B cell (primary cell): ENCODE results near the gene PRKN. TPM values are rescaled to one million over a fixed set of nuclear protein-coding genes. Genes with fewer than 3 reads are reported as not detected.

Experiments used
- ATAC-seq: fragments of 200-7000 bp; cut with Tn5 transposase; one replicate; pipeline ENCODE4 v1.10.0; 2021; ENCODE audit warnings: low read depth, mild to moderate bottlenecking, moderate number of reproducible peaks, moderate library complexity
- CTCF ChIA-PET: fragments of 350-600 bp; sonication (Branson Sonifier 250); formaldehyde crosslinking; loops from one replicate; lab custom pipeline; 2021; ENCODE audit warnings: antibody characterized with exemption, inconsistent platforms; lab: Charles Lee
- POLR2A ChIA-PET: fragments of 350-600 bp; sonication (Branson Sonifier 250); formaldehyde crosslinking; loops from one replicate; lab custom pipeline; 2021; ENCODE audit warnings: antibody characterized with exemption; lab: Charles Lee
- DNase-seq: peaks from one replicate; pipeline ENCODE4 v3.0.0; 2013
- H2AFZ ChIP-seq: 2 replicates; pipeline ENCODE4 v1.6.1; 2012; ENCODE audit warnings: mild to moderate bottlenecking, low read depth, low read length; ENCODE audit not compliant: insufficient read depth, poor library complexity, severe bottlenecking
- H3K27ac ChIP-seq, 2 donors: 1 replicate in 1 of 2; 2 replicates in 1 of 2; pipeline ENCODE4 v1.5.1; 2012 to 2013; ENCODE audit warnings: low read length in 2 of 2, mild to moderate bottlenecking in 2 of 2, moderate library complexity in 1 of 2
- H3K27me3 ChIP-seq, 4 experiments: fragments of 200-600 bp in 1 of 4; sonication (generic) in 1 of 4; replicated peaks in 1 of 4; 1 replicate in 2 of 4; 2 replicates in 2 of 4; pipeline versions ENCODE4 v1.6.1 to v1.7.0; 2013 to 2016; ENCODE audit warnings: low read length in 3 of 4, mild to moderate bottlenecking in 2 of 4, mixed read lengths in 1 of 4, moderate library complexity in 1 of 4; ENCODE audit not compliant: insufficient read depth in 4 of 4, control insufficient read depth in 3 of 4; ENCODE audit errors: control extremely low read depth in 1 of 4
- H3K36me3 ChIP-seq, 2 experiments: replicated peaks in 1 of 2; 1 replicate in 1 of 2; 2 replicates in 1 of 2; pipeline versions ENCODE4 v1.6.1 to v1.7.1; 2013; ENCODE audit warnings: low read length in 1 of 2; ENCODE audit not compliant: insufficient read depth in 2 of 2, control insufficient read depth in 1 of 2; ENCODE audit errors: control extremely low read depth in 1 of 2, extremely low read depth in 1 of 2
- H3K4me1 ChIP-seq, 2 donors: fragments of 200-600 bp in 1 of 2; sonication (generic) in 1 of 2; 1 replicate in 1 of 2; 2 replicates in 1 of 2; pipeline versions ENCODE4 v1.5.1 to v1.6.1; 2013 to 2017; ENCODE audit warnings: low read length in 2 of 2; ENCODE audit not compliant: control insufficient read depth in 2 of 2, insufficient read depth in 2 of 2
- H3K4me2 ChIP-seq: replicated peaks from 2 replicates; pipeline ENCODE3; 2012; ENCODE audit warnings: mild to moderate bottlenecking, low read depth, low read length; ENCODE audit not compliant: poor library complexity, severe bottlenecking
- H3K4me3 ChIP-seq, 5 experiments: fragments of 200-600 bp in 1 of 5; sonication (generic) in 1 of 5; 1 replicate in 3 of 5; 2 replicates in 2 of 5; pipeline versions ENCODE4 v1.5.1 to v1.7.0; 2011 to 2016; ENCODE audit warnings: low read length in 4 of 5, mild to moderate bottlenecking in 4 of 5, low read depth in 2 of 5, control low read depth in 1 of 5, moderate library complexity in 1 of 5; ENCODE audit not compliant: insufficient read depth in 1 of 5; ENCODE audit errors: control extremely low read depth in 1 of 5, extremely low read depth in 1 of 5
- H3K79me2 ChIP-seq: fragments of 200-600 bp; sonication (generic); one replicate; pipeline ENCODE4 v1.6.0; 2016; ENCODE audit warnings: low read length; ENCODE audit not compliant: control insufficient read depth, insufficient read depth
- H3K9ac ChIP-seq: fragments of 200-600 bp; sonication (generic); 2 replicates; pipeline ENCODE4 v1.6.1; 2017; ENCODE audit warnings: mild to moderate bottlenecking, low read length, moderate library complexity
- H3K9me3 ChIP-seq, 3 donors: one replicate each; pipeline versions ENCODE4 v1.6.1 to v1.7.1; 2013; ENCODE audit warnings: low read length in 2 of 3; ENCODE audit not compliant: control insufficient read depth in 2 of 3, insufficient read depth in 1 of 3; ENCODE audit errors: control extremely low read depth in 1 of 3
- H4K20me1 ChIP-seq: 2 replicates; pipeline ENCODE4 v1.6.0; 2012; ENCODE audit warnings: mild to moderate bottlenecking, low read length; ENCODE audit not compliant: insufficient read depth, control insufficient read depth, poor library complexity, severe bottlenecking
- H3K27ac Mint-ChIP-seq: one replicate; pipeline ENCODE4 v1.8.0; 2021; ENCODE audit warnings: mixed read lengths
- H3K27me3 Mint-ChIP-seq: one replicate; pipeline ENCODE4 v1.8.0; 2021; ENCODE audit warnings: mixed read lengths
- H3K4me1 Mint-ChIP-seq: one replicate; pipeline ENCODE4 v1.8.0; 2021; ENCODE audit warnings: mixed read lengths
- H3K4me3 Mint-ChIP-seq: one replicate; pipeline ENCODE4 v1.8.0; 2021; ENCODE audit warnings: mixed read lengths
- H3K9me3 Mint-ChIP-seq: one replicate; pipeline ENCODE4 v1.8.0; 2022; ENCODE audit warnings: mixed read lengths; ENCODE audit not compliant: insufficient read depth
- CTCF ChIP-seq: fragments of 200-600 bp; IDR thresholded peaks from one replicate; pipeline ENCODE4 v1.8.0; 2022; ENCODE audit warnings: antibody characterized with exemption, mild to moderate bottlenecking
- EZH2 ChIP-seq: IDR thresholded peaks from 2 replicates; pipeline ENCODE4 v1.6.1; 2012; ENCODE audit warnings: borderline replicate concordance, low read depth, mild to moderate bottlenecking, moderate library complexity, low read length; ENCODE audit not compliant: insufficient read depth, poor library complexity, severe bottlenecking
- WGBS: methylation state at CpG from one replicate; pipeline ENCODE4 v1.1.5; 2013; ENCODE audit warnings: missing lambda C conversion rate; ENCODE audit not compliant: insufficient coverage; 5-methylcytosine and 5-hydroxymethylcytosine counted together
- intact Hi-C: fragments of 100-400 bp; cut with micrococcal nuclease; formaldehyde crosslinking; loops from one replicate; pipeline ENCODE4 v1.10.0; 2022
- polyA plus RNA-seq: library from polyadenylated mRNA; depleted of rRNA; stranded (reverse); fragments of >200 nt; gene quantifications from 2 replicates; pipeline ENCODE4 v1.2.3, GENCODE V29; 2012
- total RNA-seq, 2 donors: library from RNA; stranded (reverse); fragments of 120-200 nt in 1 of 2; gene quantifications; 1 replicate in 1 of 2; 2 replicates in 1 of 2; pipeline versions ENCODE4 v1.2.3 to v1.2.4, GENCODE V29; 2013 to 2022

PRKN gene
- total and polyA plus RNA-seq, 2 donors (not counting 1 experiment from before 2014, with no cell fraction given): 1.6 to 6.2 TPM

- Histone ChIP-seq H3K4me1 (no peaks in the 10 kb centered on the region), H3K79me2 (no peaks in the 10 kb centered on the region), H3K36me3 (no peaks in the 10 kb centered on the region), H3K9ac (no peak overlapping the region), H4K20me1 (no peaks in the 10 kb centered on the region), H3K4me2 (no peak overlapping the region), H2AFZ (no peak overlapping the region), H3K27me3 (no peaks in the 10 kb centered on the region), H3K9me3 (peaks cover 0 to 9% (median 0%) of the 10 kb centered on the region in 3 donors), H3K4me3 (no peak overlapping the region), H3K27ac (no peak overlapping the region)
- POLR2A ChIA-PET: no interaction called here
- H3K27ac Mint-ChIP-seq: no peak overlapping the region
- CTCF ChIA-PET: no interaction called here
- ATAC-seq (no peak), DNase-seq (no peak)
- H3K4me3 Mint-ChIP-seq: no peak overlapping the region
- no peaks in the 10 kb centered on the region for H3K27me3 Mint-ChIP-seq
- H3K4me1 Mint-ChIP-seq: no peaks in the 10 kb centered on the region
- intact Hi-C loops: no loop called here
- 80% methylated on average over 2 of the region's 2 CpGs for WGBS
- H3K9me3 Mint-ChIP-seq: peaks cover 3% of the 10 kb centered on the region
- TF ChIP-seq CTCF: no peak
- TF ChIP-seq EZH2: no peak
Observed at GRCh38 chr6:161639772-161640171, 1087.8 kb downstream of the PRKN start.

GRCh38 chr6:161637658-161638057 lies 1089.9 kb downstream of the PRKN start:
- TF ChIP-seq EZH2: no peak
- TF ChIP-seq CTCF: no peak
- Mint-ChIP-seq H3K27ac (no peak overlapping the region), H3K9me3 (peaks cover 3% of the 10 kb centered on the region), H3K4me3 (no peak overlapping the region), H3K27me3 (no peaks in the 10 kb centered on the region), H3K4me1 (no peaks in the 10 kb centered on the region)
- H3K27me3 ChIP-seq: no peaks in the 10 kb centered on the region
- no peaks in the 10 kb centered on the region for H3K79me2 ChIP-seq
- no peak overlapping the region for H3K9ac ChIP-seq
- H2AFZ ChIP-seq: no peak overlapping the region
- intact Hi-C loops: no loop called here
- H4K20me1 ChIP-seq: no peaks in the 10 kb centered on the region
- H3K4me3 ChIP-seq: no peak overlapping the region
- no peak overlapping the region for H3K27ac ChIP-seq
- WGBS: 67% methylated on average over 1 of the region's 1 CpG
- ChIA-PET POLR2A (no interaction called here), CTCF (no interaction called here)
- peaks cover 0 to 9% (median 0%) of the 10 kb centered on the region in 3 donors for H3K9me3 ChIP-seq
- no peak overlapping the region for H3K4me2 ChIP-seq
- DNase-seq (no peak), ATAC-seq (no peak)
- no peaks in the 10 kb centered on the region for H3K36me3 ChIP-seq
- no peaks in the 10 kb centered on the region for H3K4me1 ChIP-seq
